Sigmoid colon (tissue), 4 donors: Measurements from ENCODE around the gene USP17L19.
"Not testable (repeated sequence)": the region's sequence is repeated elsewhere in the genome, so short reads cannot be mapped to it uniquely, and the experiment has no call there.

Experiments used
- CTCF ChIP-seq, 4 experiments: fragments of 450-650 bp in 3 of 4; fragments of 200-600 bp in 1 of 4; IDR thresholded peaks; one replicate each; pipeline ENCODE4 v1.5.1; 2016 to 2019; ENCODE audit warnings: antibody characterized with exemption in 4 of 4, mild to moderate bottlenecking in 3 of 4, moderate library complexity in 2 of 4
- POLR2A ChIP-seq, 2 donors: fragments of 450-650 bp; IDR thresholded peaks; one replicate each; pipeline ENCODE4 v1.6.1; 2016; ENCODE audit warnings: antibody characterized with exemption in 2 of 2, mild to moderate bottlenecking in 2 of 2, moderate library complexity in 2 of 2
- POLR2AphosphoS5 ChIP-seq, 4 donors: sonication (generic); formaldehyde crosslinking; IDR thresholded peaks; one replicate each; pipeline ENCODE4 v1.6.1; 2017; ENCODE audit warnings: antibody characterized with exemption in 4 of 4

DNA sequence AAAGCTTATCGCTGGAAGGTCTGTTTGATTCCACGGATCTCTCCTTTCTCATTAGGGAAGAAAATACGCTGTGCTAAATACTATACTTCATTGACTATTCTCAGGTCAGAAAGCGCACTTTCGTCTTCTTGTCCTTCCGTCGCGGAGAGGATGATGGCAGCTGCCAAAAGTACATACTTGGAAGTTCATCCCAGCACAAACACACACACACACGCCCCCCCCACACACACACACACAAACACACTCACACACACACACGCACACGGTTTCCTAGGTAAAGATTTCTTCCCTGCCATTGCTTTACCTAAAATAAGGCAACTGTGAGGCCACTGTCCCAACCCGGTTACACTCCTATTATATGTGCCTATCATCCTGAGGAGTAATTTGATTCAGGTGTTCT lies 14.7 kb upstream of the USP17L19 start:
- not testable (repeated sequence) for TF ChIP-seq POLR2A, POLR2AphosphoS5, CTCF (IDR thresholded peaks at IDR 0.05)
